OCI-LY3 (cell line): ENCODE measurements around the gene MAPKAP1.

Experiments
- H2AFZ ChIP-seq: fragments of 200-600, 300-600 bp; shearing (Covaris generic); 2 replicates; pipeline ENCODE4 v1.6.0; 2014; ENCODE audit warnings: antibody characterized with exemption, low read depth, low read length
- H3K27ac ChIP-seq: fragments of 200-600, 300-600 bp; sonication (generic); 2 replicates; pipeline ENCODE4 v1.5.1; 2014; ENCODE audit warnings: mild to moderate bottlenecking, low read length, moderate library complexity, mixed read lengths
- H3K27me3 ChIP-seq: fragments of 200-600, 300-600 bp; sonication (generic); 2 replicates; pipeline ENCODE4 v1.6.1; 2014; ENCODE audit warnings: low read depth, low read length, mixed read lengths
- H3K36me3 ChIP-seq: fragments of 200-600, 300-600 bp; sonication (generic); replicated peaks from 2 replicates; pipeline ENCODE3; 2014; ENCODE audit warnings: low read depth, low read length, mixed read lengths
- H3K4me1 ChIP-seq: fragments of 300-600, 200-600 bp; sonication (generic); 2 replicates; pipeline ENCODE4 v1.6.1; 2014; ENCODE audit warnings: low read length, mixed read lengths
- H3K4me2 ChIP-seq: fragments of 200-600, 300-600 bp; sonication (generic); 2 replicates; pipeline ENCODE4 v1.6.1; 2014; ENCODE audit warnings: low read length, mixed read lengths
- H3K4me3 ChIP-seq: fragments of 300-600, 200-600 bp; sonication (generic); 2 replicates; pipeline ENCODE4 v1.5.1; 2014; ENCODE audit warnings: antibody characterized with exemption, mild to moderate bottlenecking, low read length, moderate library complexity
- H3K79me2 ChIP-seq: fragments of 300-600, 200-600 bp; shearing (Covaris generic); 2 replicates; pipeline ENCODE4 v1.6.1; 2014; ENCODE audit warnings: mild to moderate bottlenecking, low read length, mixed read lengths
- H3K9ac ChIP-seq: fragments of 300-600, 200-600 bp; shearing (Covaris generic); 2 replicates; pipeline ENCODE4 v1.6.0; 2014; ENCODE audit warnings: mild to moderate bottlenecking, low read length, moderate library complexity
- H3K9me3 ChIP-seq: fragments of 200-600, 300-600 bp; shearing (Covaris generic); 2 replicates; pipeline ENCODE4 v1.6.1; 2014; ENCODE audit warnings: low read length, mixed read lengths; ENCODE audit not compliant: insufficient read depth
- H4K20me1 ChIP-seq: fragments of 200-600, 300-600 bp; sonication (generic); 2 replicates; pipeline ENCODE4 v1.6.1; 2016; ENCODE audit warnings: low read length, mixed read lengths; ENCODE audit not compliant: insufficient read depth
- CTCF ChIP-seq: fragments of 200-600, 300-600 bp; sonication (generic); IDR thresholded peaks from 2 replicates; pipeline ENCODE4 v1.5.1; 2014; ENCODE audit warnings: antibody characterized with exemption, low read length, low read depth
- EZH2phosphoT487 ChIP-seq: fragments of 200-600 bp; shearing (Covaris generic); IDR thresholded peaks from 2 replicates; pipeline ENCODE4 v1.6.1; 2018; ENCODE audit warnings: antibody characterized with exemption, mixed run types, low read depth

The MAPKAP1 gene

GRCh38 chr9:125748446-125749099 lies 41.6 kb upstream of the MAPKAP1 start:
- Histone ChIP-seq H3K4me3 (peak overlapping the region; percentile 81), H3K4me2 (peak overlapping the region; percentile 86), H3K36me3 (no peaks in the 10 kb centered on the region), H3K27me3 (peaks cover 15% of the 10 kb centered on the region), H3K9ac (peak overlapping the region; percentile 66), H3K4me1 (peaks cover 19% of the 10 kb centered on the region), H2AFZ (no peak overlapping the region), H3K79me2 (no peaks in the 10 kb centered on the region), H4K20me1 (no peaks in the 10 kb centered on the region), H3K27ac (no peak overlapping the region), H3K9me3 (no peaks in the 10 kb centered on the region)
- no peak for TF ChIP-seq CTCF
- TF ChIP-seq EZH2phosphoT487 = no peak

- peaks cover 20% of the 10 kb centered on the region for H3K4me1 ChIP-seq
- no peaks in the 10 kb centered on the region for H3K9me3 ChIP-seq
- H3K79me2 ChIP-seq = no peaks in the 10 kb centered on the region
- peak overlapping the region; percentile 80 for H2AFZ ChIP-seq
- H4K20me1 ChIP-seq = no peaks in the 10 kb centered on the region
- TF ChIP-seq CTCF (no peak), EZH2phosphoT487 (no peak)
- peak overlapping the region; percentile 86 for H3K4me2 ChIP-seq
- peak overlapping the region; percentile 66 for H3K9ac ChIP-seq
- H3K36me3 ChIP-seq = no peaks in the 10 kb centered on the region
- peak overlapping the region; percentile 18; the same call in 1 of the 2 replicates for H3K27ac ChIP-seq
- peak overlapping the region; percentile 81 for H3K4me3 ChIP-seq
- H3K27me3 ChIP-seq = peaks cover 17% of the 10 kb centered on the region
Observed at GRCh38 chr9:125747765-125748445, 40.9 kb upstream of the MAPKAP1 start.

- no peaks in the 10 kb centered on the region for H3K79me2 ChIP-seq
- peak within 1 kb of the TSS; percentile 76 for H3K27ac ChIP-seq
- peaks cover 20% of the 10 kb centered on the region for H3K4me1 ChIP-seq
- TF ChIP-seq CTCF = no peak
- TF ChIP-seq EZH2phosphoT487 = no peak
- H4K20me1 ChIP-seq = no peaks in the 10 kb centered on the region
- peak within 1 kb of the TSS; percentile 85 for H3K4me3 ChIP-seq
- peak within 1 kb of the TSS; percentile 88 for H3K9ac ChIP-seq
- no peaks in the 10 kb centered on the region for H3K9me3 ChIP-seq
- peak within 1 kb of the TSS; percentile 80 for H2AFZ ChIP-seq
- H3K4me2 ChIP-seq = peak within 1 kb of the TSS; percentile 95
- H3K36me3 ChIP-seq = no peaks in the 10 kb centered on the region
- peaks cover 17% of the 10 kb centered on the region for H3K27me3 ChIP-seq
Observed at GRCh38 chr9:125747053-125747764, 40.2 kb upstream of the MAPKAP1 start, which contains the start of gene PBX3. Gene PBX3 (plus strand): TSS chr9:125747373.

- peaks cover 21% of the 10 kb centered on the region for H3K27me3 ChIP-seq
- TF ChIP-seq EZH2phosphoT487 (no peak), CTCF (no peak)
- H3K79me2 ChIP-seq = no peaks in the 10 kb centered on the region
- H3K9me3 ChIP-seq = no peaks in the 10 kb centered on the region
- peaks cover 20% of the 10 kb centered on the region for H3K4me1 ChIP-seq
- no peak overlapping the region for H3K27ac ChIP-seq
- H3K4me3 ChIP-seq = peak overlapping the region; percentile 85
- no peaks in the 10 kb centered on the region for H3K36me3 ChIP-seq
- no peak overlapping the region for H3K4me2 ChIP-seq
- H4K20me1 ChIP-seq = no peaks in the 10 kb centered on the region
- peak overlapping the region; percentile 44; the same call in 1 of the 2 replicates for H3K9ac ChIP-seq
- no peak overlapping the region for H2AFZ ChIP-seq
Observed at GRCh38 chr9:125746774-125747052, 39.7 kb upstream of the MAPKAP1 start.
